ENCODE data around the gene C6orf62.
A peak's percentile ranks its signal among the peaks of the same experiment; 100 is the strongest.
"Not testable (repeated sequence)": the region's sequence is repeated elsewhere in the genome, so short reads cannot be mapped to it uniquely, and the experiment has no call there.

Gene C6orf62

GRCh38 chr6:24719125-24719971, at the start of gene C6orf62:
Gene C6orf62, minus strand, starts transcription at chr6:24719154. Its CDS starts 486 bp downstream, at chr6:24718668.
- Mint-ChIP-seq H3K27me3 (peaks cover 6% of the 10 kb centered on the region), H3K27ac (peak within 1 kb of the TSS; percentile 100), H3K4me1 (peaks cover 58% of the 10 kb centered on the region), H3K9me3 (no peaks in the 10 kb centered on the region), H3K36me3 (peaks cover 44% of the 10 kb centered on the region), H3K4me3 (peak within 1 kb of the TSS; percentile 84)
- CTCF ChIA-PET, result interaction anchor here (0.8 to 2.4 kb wide), 4 partner anchors 15 to 299 kb away, joined by 3 to 8 read pairs (median 6); no protein-coding TSS in a partner anchor
- DNase-seq, result peak; percentile 62

- Mint-ChIP-seq H3K4me3 (no peak overlapping the region), H3K27me3 (no peaks in the 10 kb centered on the region), H3K36me3 (no peaks in the 10 kb centered on the region), H3K27ac (no peak overlapping the region), H3K9me3 (no peaks in the 10 kb centered on the region), H3K4me1 (peaks cover 3% of the 10 kb centered on the region)
- CTCF ChIA-PET, result interaction anchor here (2.2 to 5.6 kb wide), 2 partner anchors 55 to 187 kb away, joined by 10 to 52 read pairs; no protein-coding TSS in a partner anchor
- DNase-seq, result no peak
These were observed 49.4 kb upstream of the C6orf62 start for GRCh38 chr6:24768361-24768760.

- Mint-ChIP-seq H3K27ac (no peak overlapping the region), H3K4me1 (peaks cover 5% of the 10 kb centered on the region), H3K9me3 (peaks cover 1% of the 10 kb centered on the region), H3K27me3 (no peaks in the 10 kb centered on the region), H3K36me3 (no peaks in the 10 kb centered on the region), H3K4me3 (no peak overlapping the region)
- DNase-seq, result no peak
- CTCF ChIA-PET, result interaction anchor here (0.7 to 5.6 kb wide), 13 partner anchors 24 to 484 kb away, joined by 3 to 52 read pairs (median 4); partner anchors contain the start of genes ALDH5A1 and C6orf62
These were observed 47.9 kb upstream of the C6orf62 start for GRCh38 chr6:24766680-24767462.

GRCh38 chr6:24765968-24766367, 47.0 kb upstream of the C6orf62 start:
- not testable (repeated sequence) for DNase-seq, H3K27ac Mint-ChIP-seq, H3K9me3 Mint-ChIP-seq, H3K4me1 Mint-ChIP-seq, H3K36me3 Mint-ChIP-seq, H3K4me3 Mint-ChIP-seq, H3K27me3 Mint-ChIP-seq
- CTCF ChIA-PET, result interaction anchor here (0.8 to 5.6 kb wide), 9 partner anchors 23 to 335 kb away, joined by 3 to 52 read pairs (median 4); partner anchors contain the start of gene ALDH5A1

- not testable (repeated sequence) for DNase-seq, H3K4me3 Mint-ChIP-seq, H3K4me1 Mint-ChIP-seq, H3K36me3 Mint-ChIP-seq, H3K27ac Mint-ChIP-seq, H3K9me3 Mint-ChIP-seq, H3K27me3 Mint-ChIP-seq
- CTCF ChIA-PET, result interaction anchor here (0.6 to 5.6 kb wide), 6 partner anchors 69 to 270 kb away, joined by 3 to 52 read pairs (median 4); partner anchors contain the start of gene ALDH5A1
These were observed 46.2 kb upstream of the C6orf62 start for GRCh38 chr6:24764833-24765828.

- peaks cover 2% of the 10 kb centered on the region for H3K9me3 Mint-ChIP-seq
- H3K4me1 Mint-ChIP-seq, result peaks cover 8% of the 10 kb centered on the region
- no peak overlapping the region for H3K4me3 Mint-ChIP-seq
- CTCF ChIA-PET, result interaction anchor here (1.2 kb wide), 1 partner anchor 183 kb away, joined by 3 read pairs; no protein-coding TSS in a partner anchor
- H3K27ac Mint-ChIP-seq, result no peak overlapping the region
- H3K36me3 Mint-ChIP-seq, result no peaks in the 10 kb centered on the region
- DNase-seq, result no peak
- H3K27me3 Mint-ChIP-seq, result no peaks in the 10 kb centered on the region
These were observed 44.6 kb upstream of the C6orf62 start for GRCh38 chr6:24763578-24763977.

- H3K36me3 Mint-ChIP-seq, result no peaks in the 10 kb centered on the region
- H3K9me3 Mint-ChIP-seq, result peaks cover 2% of the 10 kb centered on the region
- no peak overlapping the region for H3K27ac Mint-ChIP-seq
- peaks cover 8% of the 10 kb centered on the region for H3K4me1 Mint-ChIP-seq
- no peaks in the 10 kb centered on the region for H3K27me3 Mint-ChIP-seq
- no peak overlapping the region for H3K4me3 Mint-ChIP-seq
- DNase-seq, result no peak
- CTCF ChIA-PET, result interaction anchor here (0.9 to 1.2 kb wide), 2 partner anchors 180 to 309 kb away, joined by 3 to 4 read pairs; no protein-coding TSS in a partner anchor
These were observed 42.9 kb upstream of the C6orf62 start for GRCh38 chr6:24761851-24762250.

- Mint-ChIP-seq H3K36me3 (no peaks in the 10 kb centered on the region), H3K27me3 (no peaks in the 10 kb centered on the region), H3K4me3 (no peak overlapping the region), H3K27ac (no peak overlapping the region), H3K9me3 (peaks cover 2% of the 10 kb centered on the region), H3K4me1 (peaks cover 6% of the 10 kb centered on the region)
- CTCF ChIA-PET, result interaction anchor here (0.9 to 1.2 kb wide), 2 partner anchors 179 to 309 kb away, joined by 3 to 4 read pairs; no protein-coding TSS in a partner anchor
- no peak for DNase-seq
These were observed 42.4 kb upstream of the C6orf62 start for GRCh38 chr6:24761193-24761835.

GRCh38 chr6:24760210-24760609, 41.3 kb upstream of the C6orf62 start:
- Mint-ChIP-seq H3K36me3 (no peaks in the 10 kb centered on the region), H3K27ac (no peak overlapping the region), H3K4me3 (no peak overlapping the region), H3K27me3 (peaks cover 3% of the 10 kb centered on the region), H3K9me3 (peaks cover 2% of the 10 kb centered on the region), H3K4me1 (peaks cover 6% of the 10 kb centered on the region)
- DNase-seq, result no peak
- CTCF ChIA-PET, result interaction anchor here (0.9 kb wide), 1 partner anchor 258 kb away, joined by 3 read pairs; no protein-coding TSS in a partner anchor

- peaks cover 2% of the 10 kb centered on the region for H3K9me3 Mint-ChIP-seq
- H3K4me3 Mint-ChIP-seq, result no peak overlapping the region
- CTCF ChIA-PET, result interaction anchor here (0.9 kb wide), 1 partner anchor 258 kb away, joined by 3 read pairs; no protein-coding TSS in a partner anchor
- peaks cover 6% of the 10 kb centered on the region for H3K4me1 Mint-ChIP-seq
- H3K27me3 Mint-ChIP-seq, result peaks cover 3% of the 10 kb centered on the region
- H3K27ac Mint-ChIP-seq, result no peak overlapping the region
- no peak for DNase-seq
- no peaks in the 10 kb centered on the region for H3K36me3 Mint-ChIP-seq
These were observed 40.8 kb upstream of the C6orf62 start for GRCh38 chr6:24759718-24760117.

GRCh38 chr6:24757611-24758010, 38.7 kb upstream of the C6orf62 start:
- CTCF ChIA-PET, result interaction anchor here (1.5 kb wide), 1 partner anchor 176 kb away, joined by 7 read pairs; no protein-coding TSS in a partner anchor
- Mint-ChIP-seq H3K27me3 (peaks cover 8% of the 10 kb centered on the region), H3K27ac (no peak overlapping the region)

GRCh38 chr6:24755279-24755678, 36.3 kb upstream of the C6orf62 start:
- Mint-ChIP-seq H3K27ac (no peak overlapping the region), H3K4me1 (no peaks in the 10 kb centered on the region), H3K4me3 (no peak overlapping the region), H3K27me3 (peaks cover 20% of the 10 kb centered on the region), H3K9me3 (no peaks in the 10 kb centered on the region), H3K36me3 (no peaks in the 10 kb centered on the region)
- CTCF ChIA-PET, result interaction anchor here (1.3 kb wide), 1 partner anchor 174 kb away, joined by 5 read pairs; no protein-coding TSS in a partner anchor
- no peak for DNase-seq

More at GRCh38 chr6:24757611-24758010, 38.7 kb upstream of the C6orf62 start:
- peaks cover 2% of the 10 kb centered on the region for H3K9me3 Mint-ChIP-seq
- DNase-seq, result no peak
- H3K4me1 Mint-ChIP-seq, result peaks cover 6% of the 10 kb centered on the region
- H3K4me3 Mint-ChIP-seq, result no peak overlapping the region
- no peaks in the 10 kb centered on the region for H3K36me3 Mint-ChIP-seq

All from activated naive CD4-positive, alpha-beta T cell treated with anti-CD3 and anti-CD28 coated beads, Interleukin-2, amount 10 ng/mL, durations not matched to agents 7 days and 5 days (primary cell).